ENCODE measurements around the gene KRT71. TPM values are rescaled to one million over a fixed set of nuclear protein-coding genes. Genes with fewer than 3 reads are reported as not detected.

Gene KRT71
- total RNA-seq, 1 donor from 2014 or later: not detected

- DNase-seq: no peak
- H3K4me3 ChIP-seq: no peak overlapping the region
- no peaks in the 10 kb centered on the region for H3K4me1 ChIP-seq
- intact Hi-C loops (cut with micrococcal nuclease): no loop called here
- TF ChIP-seq CTCF (IDR thresholded peaks at IDR 0.05; ENCODE audit: borderline replicate concordance): no peak
- peaks cover 29% of the 10 kb centered on the region for H3K27me3 ChIP-seq (ENCODE audit: low read depth)
- H3K9me3 ChIP-seq (replicated peaks): no peaks in the 10 kb centered on the region
- no peaks in the 10 kb centered on the region for H3K36me3 ChIP-seq
- no peak overlapping the region for H3K27ac ChIP-seq (replicated peaks)
Measured at GRCh38 chr12:52527121-52527800, 25.7 kb downstream of the KRT71 start.

GRCh38 chr12:52526511-52526951 lies 26.4 kb downstream of the KRT71 start:
- Histone ChIP-seq H3K9me3 (replicated peaks) (no peaks in the 10 kb centered on the region), H3K4me3 (no peak overlapping the region), H3K27me3 (ENCODE audit: low read depth) (peaks cover 29% of the 10 kb centered on the region), H3K4me1 (no peaks in the 10 kb centered on the region), H3K27ac (replicated peaks) (no peak overlapping the region), H3K36me3 (no peaks in the 10 kb centered on the region)
- DNase-seq: no peak
- intact Hi-C loops (cut with micrococcal nuclease): no loop called here
- no peak for TF ChIP-seq CTCF (IDR thresholded peaks at IDR 0.05; ENCODE audit: borderline replicate concordance)

- no peak overlapping the region for H3K27ac ChIP-seq (replicated peaks)
- DNase-seq: no peak
- H3K27me3 ChIP-seq (ENCODE audit: low read depth): peaks cover 24% of the 10 kb centered on the region
- H3K4me1 ChIP-seq: no peaks in the 10 kb centered on the region
- no peaks in the 10 kb centered on the region for H3K9me3 ChIP-seq (replicated peaks)
- TF ChIP-seq CTCF (IDR thresholded peaks at IDR 0.05; ENCODE audit: borderline replicate concordance): no peak
- H3K36me3 ChIP-seq: no peaks in the 10 kb centered on the region
- intact Hi-C loops (cut with micrococcal nuclease): no loop called here
- H3K4me3 ChIP-seq: no peak overlapping the region
Measured at GRCh38 chr12:52525661-52526499, 27.1 kb downstream of the KRT71 start.

GRCh38 chr12:52524898-52525591 lies 27.9 kb downstream of the KRT71 start:
- intact Hi-C loops (cut with micrococcal nuclease): no loop called here
- no peak for TF ChIP-seq CTCF (IDR thresholded peaks at IDR 0.05; ENCODE audit: borderline replicate concordance)
- no peaks in the 10 kb centered on the region for H3K4me1 ChIP-seq
- no peak overlapping the region for H3K27ac ChIP-seq (replicated peaks)
- no peak overlapping the region for H3K4me3 ChIP-seq
- no peaks in the 10 kb centered on the region for H3K9me3 ChIP-seq (replicated peaks)
- DNase-seq: no peak
- H3K36me3 ChIP-seq: no peaks in the 10 kb centered on the region
- peaks cover 26% of the 10 kb centered on the region for H3K27me3 ChIP-seq (ENCODE audit: low read depth)

GRCh38 chr12:52524241-52524897 lies 28.6 kb downstream of the KRT71 start:
- Histone ChIP-seq H3K36me3 (no peaks in the 10 kb centered on the region), H3K4me1 (no peaks in the 10 kb centered on the region), H3K4me3 (no peak overlapping the region), H3K9me3 (replicated peaks) (no peaks in the 10 kb centered on the region), H3K27ac (replicated peaks) (no peak overlapping the region), H3K27me3 (ENCODE audit: low read depth) (peaks cover 33% of the 10 kb centered on the region)
- no peak for TF ChIP-seq CTCF (IDR thresholded peaks at IDR 0.05; ENCODE audit: borderline replicate concordance)
- no peak for DNase-seq
- intact Hi-C loops (cut with micrococcal nuclease): no loop called here

Data from left ventricle myocardium inferior (tissue), 1 donor.